Amniotic epithelial cell (primary cell): ENCODE results near the gene CDH13.
A peak's percentile ranks its signal among the peaks of the same experiment; 100 is the strongest.

Experiments used
- DNase-seq: peaks from one replicate; pipeline ENCODE4 v3.0.0-alpha.2; 2010; ENCODE audit warnings: low read depth

The CDH13 gene

DNA sequence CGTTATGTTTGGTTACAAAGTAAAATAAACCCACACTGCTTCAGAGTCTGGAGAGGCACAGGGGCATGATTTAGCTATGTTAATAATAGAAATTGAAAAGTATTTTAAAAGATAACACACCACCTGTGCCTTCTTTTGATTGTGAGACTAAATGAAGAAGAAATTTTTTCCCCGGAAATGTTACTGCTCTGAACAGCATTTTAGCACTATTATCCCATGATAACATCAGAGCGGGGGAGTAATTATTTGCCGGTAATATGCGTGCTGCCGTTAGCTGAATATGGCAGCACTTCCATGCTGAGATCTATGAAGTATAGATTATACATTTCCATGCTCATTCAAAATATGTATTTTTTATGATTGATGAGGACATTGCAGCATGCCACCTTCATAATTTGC lies 680.8 kb downstream of the CDH13 start:
- DNase-seq, result no peak

DNA sequence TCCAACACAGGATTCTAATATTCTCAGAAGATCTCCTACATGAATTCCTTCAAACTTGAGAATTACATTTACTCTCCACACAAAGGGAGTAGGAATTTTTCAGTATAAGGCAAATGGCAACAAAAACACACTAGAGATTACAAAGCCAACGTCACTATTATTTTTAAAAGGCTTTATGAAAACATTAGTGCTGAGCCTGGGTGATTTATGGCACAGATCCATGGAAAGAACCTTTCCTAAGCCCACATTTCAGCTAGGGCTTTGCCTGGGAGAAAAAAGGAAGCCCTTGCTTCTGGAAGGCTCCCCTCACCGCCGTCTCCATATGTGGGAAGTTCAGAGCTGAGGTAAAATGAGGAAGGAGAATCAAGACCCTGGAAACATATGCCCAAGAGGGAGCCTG lies 681.6 kb downstream of the CDH13 start:
- DNase-seq, result no peak

DNA sequence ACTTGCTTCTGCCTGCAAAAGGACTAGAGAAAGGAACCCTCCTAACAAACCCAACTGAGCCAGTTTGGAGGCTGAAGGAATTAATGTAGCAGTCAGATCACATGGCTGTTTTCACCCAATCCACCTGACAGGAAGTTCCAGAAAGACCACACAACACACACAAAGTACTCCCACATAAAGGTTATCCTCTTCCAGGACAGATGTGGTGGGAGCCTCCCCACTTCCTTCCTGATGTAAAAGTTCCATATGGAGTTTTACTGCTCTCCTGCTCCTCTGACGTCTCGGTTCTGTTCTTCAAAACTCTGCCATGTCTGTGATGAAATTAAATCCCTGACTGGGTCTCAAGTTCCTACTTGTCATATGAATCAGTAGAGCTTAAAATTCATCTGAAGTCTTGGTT lies 684.0 kb downstream of the CDH13 start:
- no peak for DNase-seq

DNA sequence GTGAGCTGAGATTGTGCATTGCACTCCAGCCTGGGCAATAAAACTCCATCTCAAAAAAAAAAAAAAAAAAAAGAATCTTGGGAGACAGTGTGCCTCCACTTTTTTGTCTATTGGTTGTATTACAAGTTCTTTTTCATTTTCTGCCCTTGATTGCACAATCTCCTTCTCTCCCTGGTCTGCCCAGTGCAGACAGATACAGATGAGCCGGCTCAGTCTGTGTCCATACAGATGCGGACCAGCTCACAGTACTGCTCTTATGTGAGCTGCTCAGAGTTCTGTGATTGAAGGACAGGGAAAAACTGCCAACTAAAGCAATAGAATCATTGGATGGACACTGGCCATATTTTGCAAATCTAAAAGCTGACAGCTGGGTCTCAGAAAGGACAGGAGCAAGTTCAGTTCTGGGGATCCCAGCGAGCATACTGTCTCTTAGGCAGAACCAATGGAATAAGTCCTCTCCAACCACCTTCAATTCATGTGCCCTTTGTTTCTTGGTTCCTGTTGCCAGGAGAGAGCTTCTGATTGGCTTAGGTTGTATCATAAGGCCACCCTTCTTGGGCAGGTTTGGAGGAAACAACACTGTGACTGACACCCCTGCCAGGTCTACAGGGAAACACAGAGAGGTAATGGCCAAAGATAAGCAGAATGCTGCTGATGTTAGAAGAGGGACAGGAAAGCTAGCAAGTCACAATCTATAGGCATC lies 685.4 kb downstream of the CDH13 start:
- DNase-seq, result peak; percentile 13

DNA sequence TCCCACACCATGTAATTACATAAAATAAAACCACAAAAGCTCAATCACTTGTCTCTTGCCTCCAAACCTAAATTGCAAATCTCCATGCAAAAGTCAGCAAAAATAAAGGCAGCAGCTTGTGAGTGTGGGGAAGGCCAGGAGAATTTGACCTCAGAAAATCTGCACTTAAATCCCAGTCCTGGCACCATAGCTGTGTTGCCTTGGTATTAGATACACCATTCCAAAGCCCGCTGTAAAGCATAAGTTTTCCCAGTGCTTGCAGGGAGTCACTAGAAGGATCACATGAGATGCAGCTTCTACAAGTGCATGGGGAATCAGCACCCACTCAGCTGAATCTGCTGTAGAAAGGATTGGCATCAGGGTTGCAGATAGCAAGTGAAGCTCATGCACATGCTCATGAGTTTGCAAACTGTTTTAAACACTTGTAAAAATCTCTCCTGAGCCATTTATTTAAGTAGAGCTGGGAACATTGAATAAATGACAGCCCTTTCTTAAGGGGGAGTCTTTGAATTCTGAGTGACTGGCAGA lies 686.0 kb downstream of the CDH13 start:
- DNase-seq, result no peak

DNA sequence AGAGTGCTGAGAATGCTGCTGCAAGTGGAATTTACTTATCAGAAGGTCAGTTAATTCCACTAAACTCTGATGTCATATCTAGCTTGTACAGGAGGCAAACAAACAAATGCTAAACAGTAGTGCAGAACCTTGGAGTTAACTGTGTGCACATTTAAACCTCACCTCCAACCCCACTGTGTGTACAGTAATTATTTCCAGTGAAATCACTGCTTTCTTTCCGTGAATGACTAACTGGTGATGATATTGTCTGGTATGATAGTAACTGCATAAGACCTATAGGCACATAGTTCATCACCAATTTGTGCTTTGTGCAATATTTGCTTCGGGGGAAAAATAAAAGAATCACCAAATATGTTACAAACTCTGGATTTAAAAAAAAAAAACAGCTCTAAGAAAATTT lies 688.5 kb downstream of the CDH13 start:
- DNase-seq, result peak; percentile 7

DNA sequence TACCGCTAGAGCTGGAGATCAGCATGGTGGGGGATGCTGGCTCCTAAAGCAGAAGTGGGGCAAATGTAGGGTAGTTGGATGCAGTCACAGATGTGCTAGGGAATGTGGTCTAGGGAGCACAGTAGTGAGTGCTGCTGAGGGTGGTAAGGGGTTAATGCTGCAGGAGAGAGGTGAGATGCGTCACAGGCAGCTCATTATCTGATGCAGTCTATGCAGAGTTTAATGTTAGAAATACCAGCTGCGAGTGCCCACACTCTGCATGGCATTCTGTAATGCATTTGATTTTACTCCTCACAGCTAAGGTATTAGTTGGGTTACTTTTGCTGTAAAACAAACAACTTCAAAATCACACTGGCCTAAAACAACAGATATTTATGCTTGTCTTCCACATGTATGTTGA lies 689.7 kb downstream of the CDH13 start:
- DNase-seq, result no peak

DNA sequence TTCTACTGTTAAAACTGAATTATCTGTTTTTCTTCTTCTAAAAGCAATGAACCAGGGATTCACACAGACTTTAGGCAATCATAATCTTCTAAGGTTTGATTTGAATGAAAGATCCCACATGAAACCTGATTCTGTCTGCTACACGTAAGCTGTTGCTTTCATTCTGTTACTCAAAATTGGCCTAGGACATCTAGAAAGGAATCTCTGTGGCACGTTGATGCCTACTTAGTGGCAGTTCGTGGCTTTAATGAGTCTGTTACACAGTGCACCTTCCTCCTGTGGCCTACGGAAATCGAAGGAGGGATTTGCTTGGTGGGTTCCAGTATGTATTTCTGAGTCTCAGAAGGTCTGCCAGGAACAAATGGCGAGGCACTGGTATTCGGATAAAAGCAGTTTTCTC lies 691.6 kb downstream of the CDH13 start:
- no peak for DNase-seq

DNA sequence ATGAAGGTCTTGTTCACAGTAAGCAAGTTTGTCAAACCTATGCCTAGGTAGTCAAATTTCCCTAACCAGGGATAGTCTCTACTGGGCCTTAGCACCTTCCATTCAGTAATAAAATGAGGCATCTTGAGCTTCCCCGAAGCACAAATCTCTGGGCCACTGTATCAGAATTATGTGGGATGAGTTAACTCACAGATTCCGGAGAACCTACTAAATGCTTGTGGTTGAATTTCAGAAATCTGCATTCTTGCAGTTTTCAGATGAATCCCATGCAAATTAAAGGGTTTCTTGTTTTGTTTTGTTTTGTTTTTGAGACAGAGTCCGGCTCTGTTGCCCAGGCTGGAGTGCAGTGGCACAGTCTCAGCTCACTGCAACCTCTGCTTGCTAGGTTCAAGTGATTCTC lies 702.2 kb downstream of the CDH13 start:
- no peak for DNase-seq

DNA sequence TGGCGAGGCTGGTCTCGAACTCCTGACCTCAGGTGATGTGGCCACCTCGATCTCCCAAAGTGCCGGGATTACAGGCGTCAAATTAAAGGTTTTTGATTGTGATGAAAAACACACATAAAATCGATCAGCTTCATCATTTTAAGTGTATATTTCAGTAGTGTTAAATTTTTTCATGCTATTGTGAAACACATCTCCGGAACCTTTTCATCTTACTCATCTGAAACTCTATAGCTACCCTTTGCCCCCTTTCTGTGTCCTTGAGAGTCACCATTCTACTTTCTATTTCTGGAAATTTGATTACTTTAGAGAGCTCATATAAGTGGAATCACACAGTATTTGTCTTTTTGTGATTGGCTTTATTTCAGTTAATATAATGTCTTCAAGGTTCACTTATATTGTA lies 702.7 kb downstream of the CDH13 start:
- no peak for DNase-seq

DNA sequence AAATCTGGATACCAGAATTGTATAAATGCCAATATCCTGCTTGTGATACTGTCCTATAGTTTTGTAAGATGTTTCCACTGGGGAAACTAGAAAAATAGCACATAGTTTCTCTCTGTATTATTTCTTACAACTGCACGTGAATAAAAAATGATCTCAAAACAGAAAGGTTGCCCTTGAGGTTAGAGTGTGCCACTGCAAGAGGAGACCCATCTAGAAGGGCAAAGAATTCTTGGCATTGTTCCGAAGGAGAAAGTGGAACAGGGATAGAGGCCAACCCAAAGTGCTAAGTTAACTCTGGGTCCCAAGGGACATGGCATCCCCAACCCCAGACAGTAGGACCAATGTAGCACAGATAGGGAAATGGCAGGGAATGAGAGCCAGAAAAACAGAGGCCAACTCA lies 703.5 kb downstream of the CDH13 start:
- no peak for DNase-seq

DNA sequence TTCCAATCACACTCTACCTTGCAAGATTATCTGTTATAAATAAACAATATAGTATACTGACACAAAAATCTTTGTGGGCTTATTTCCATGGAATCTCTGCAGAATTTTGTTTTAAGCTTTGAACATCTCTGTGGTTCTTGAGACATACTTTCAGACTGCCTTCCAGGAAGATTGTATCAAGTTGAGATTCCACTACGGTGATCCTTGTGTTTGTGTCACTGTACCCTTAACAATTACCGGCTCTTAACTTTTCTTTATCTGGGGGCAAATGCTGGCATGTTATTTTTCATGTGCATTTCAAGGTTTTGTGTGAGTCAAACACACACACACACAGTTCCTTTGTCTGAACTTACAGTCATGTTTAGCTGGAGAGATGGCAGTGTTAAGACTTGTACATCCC lies 708.3 kb downstream of the CDH13 start:
- no peak for DNase-seq

DNA sequence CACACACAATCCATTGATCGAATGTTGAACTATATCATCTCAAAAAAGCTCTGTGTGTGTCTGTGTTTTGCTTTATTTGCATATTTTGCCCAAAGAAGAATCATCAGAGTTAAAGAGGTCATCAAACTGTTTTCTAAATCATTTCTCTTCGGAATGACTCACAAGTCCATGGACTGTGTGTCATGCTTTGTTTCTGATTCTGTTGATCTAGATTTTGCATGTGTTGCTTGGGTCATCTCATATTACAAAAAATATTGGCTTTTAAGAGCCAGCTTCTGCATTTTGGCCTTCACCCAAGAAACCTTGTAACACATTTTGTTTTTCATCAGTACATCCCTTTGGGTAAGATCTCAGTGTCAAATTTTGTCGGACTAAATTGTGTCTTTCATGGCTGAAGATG lies 709.8 kb downstream of the CDH13 start:
- DNase-seq, result peak; percentile 38

DNA sequence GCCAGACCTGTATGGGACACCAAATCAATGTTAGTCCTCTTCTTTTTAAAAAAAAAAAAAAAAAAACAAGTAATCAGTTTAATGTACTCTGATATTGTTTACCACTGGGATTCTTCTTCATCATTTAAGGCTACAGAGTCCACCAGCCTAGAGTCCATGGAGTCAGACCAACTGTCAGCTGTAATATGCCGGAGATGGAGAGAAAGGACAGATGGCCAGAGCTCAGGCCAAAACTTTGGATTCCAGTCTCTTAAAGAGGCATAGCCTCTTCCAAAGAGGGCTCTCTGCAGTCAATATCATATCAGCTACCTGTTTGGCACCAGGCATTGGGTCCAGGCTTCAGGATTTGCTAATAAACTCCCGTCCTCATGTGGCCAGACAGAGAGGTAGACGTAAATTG lies 711.4 kb downstream of the CDH13 start:
- DNase-seq, result no peak

DNA sequence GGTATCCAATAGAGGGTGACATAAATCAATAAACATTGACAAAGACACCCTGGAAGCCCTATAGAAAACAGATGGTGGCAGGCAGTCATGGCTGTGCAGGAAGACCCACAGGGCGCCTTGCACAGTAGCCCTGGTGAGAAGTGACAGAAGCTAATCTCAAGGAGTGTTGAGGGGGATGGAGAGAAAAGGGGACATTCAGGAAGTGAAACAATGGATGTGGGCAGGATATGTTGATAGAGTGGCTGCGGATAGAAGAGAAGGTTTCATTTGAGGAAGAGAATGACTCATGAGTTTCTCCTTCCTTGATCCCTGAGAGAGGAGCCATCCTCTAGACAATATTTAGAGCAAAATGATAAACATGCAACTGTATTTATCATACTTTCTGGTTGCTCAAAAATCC lies 712.2 kb downstream of the CDH13 start:
- no peak for DNase-seq

DNA sequence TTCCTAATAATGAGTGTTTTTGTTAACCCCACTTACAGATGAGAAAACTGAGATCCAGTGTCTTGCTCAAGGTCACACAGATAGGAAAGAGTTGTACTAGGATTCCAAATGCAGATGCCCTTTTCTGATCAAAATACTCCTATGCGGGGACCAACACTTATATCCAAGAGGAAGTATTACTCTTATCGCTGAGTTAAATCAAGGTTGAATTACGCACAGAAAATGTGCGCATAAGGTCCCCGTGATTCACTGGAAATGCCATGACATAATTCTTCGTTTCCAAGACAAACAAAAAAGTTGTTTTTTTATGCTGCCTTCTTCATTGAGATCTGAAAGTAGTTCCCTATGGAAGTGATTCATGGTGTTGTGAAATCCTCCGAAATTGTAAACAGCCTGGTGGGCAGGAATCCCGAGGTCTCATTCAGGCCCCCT lies 717.2 kb downstream of the CDH13 start:
- peak; percentile 71 for DNase-seq

DNA sequence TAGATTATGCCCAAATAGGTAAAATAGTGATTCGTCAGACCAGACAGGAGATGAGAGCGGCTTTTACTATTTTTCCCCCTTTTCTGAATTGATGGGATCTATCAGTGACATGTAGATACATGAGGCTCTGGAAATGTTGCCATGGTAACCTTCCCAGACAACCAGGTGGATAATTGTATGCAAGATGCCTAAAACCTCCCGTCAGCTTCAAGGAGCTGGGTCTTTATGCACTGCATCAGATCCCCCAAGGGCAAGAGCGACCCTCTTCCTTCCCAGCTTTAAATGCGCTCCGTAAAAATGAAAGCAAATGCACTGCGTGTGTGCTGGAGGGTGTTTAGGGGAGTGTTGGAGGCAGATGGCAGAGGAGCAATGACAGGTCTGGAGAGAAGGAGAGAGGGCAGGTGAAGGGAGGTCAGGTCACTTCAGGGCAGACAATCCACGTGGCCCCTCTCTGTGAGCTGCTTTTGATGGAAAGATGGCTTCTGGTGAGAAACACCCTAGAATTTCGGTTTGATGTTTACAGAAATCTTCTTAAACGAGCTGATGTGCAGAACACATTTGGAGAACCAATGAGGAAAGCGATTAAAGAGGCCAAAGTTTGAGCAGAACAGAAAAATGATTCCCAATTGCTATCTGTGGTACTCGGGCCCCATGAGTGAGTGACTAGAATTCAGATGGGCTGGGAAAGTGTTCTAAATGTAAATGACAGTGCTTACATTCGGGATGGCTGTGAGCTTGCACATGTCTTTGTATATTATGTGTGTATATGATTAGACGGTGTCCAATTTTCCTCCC lies 719.3 kb downstream of the CDH13 start:
- DNase-seq, result no peak

DNA sequence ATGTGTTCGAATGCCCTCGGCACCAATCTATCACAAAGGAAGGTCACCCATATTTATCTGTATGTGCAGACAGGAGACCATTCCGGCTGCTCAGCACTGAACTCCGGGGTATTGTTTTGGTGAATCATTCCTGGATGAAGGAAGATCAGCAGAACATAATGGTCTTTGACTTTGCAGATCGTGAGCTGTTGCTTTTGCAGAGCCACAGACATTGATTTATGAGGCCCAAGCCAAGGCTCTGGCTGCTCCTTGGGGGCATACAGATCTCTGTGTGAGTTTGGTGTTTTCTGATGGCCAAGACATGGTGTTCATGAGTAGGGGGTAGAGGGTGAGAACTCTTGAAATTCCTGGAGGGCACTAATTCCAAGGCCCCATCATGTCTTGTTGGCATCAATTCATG lies 722.2 kb downstream of the CDH13 start:
- DNase-seq, result no peak

DNA sequence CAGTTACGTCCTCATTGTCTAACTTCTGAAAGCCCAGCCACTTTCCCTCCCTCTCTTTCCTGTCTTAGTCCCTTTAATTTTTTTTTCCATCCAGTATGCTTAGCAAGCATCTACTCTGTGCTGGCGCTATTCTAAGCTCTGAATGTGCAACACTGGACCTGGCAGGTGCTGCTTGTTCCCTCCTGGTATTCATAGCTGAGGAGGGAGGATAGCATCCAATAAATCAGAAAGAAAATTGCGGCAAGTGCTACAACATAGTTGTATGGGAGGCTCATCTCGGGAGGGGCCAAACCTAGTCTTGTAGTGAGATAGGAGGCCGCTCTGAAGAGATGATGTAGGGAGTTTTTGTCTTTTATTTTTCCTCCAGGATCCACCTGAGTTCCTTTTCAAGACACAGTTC lies 723.7 kb downstream of the CDH13 start:
- no peak for DNase-seq

DNA sequence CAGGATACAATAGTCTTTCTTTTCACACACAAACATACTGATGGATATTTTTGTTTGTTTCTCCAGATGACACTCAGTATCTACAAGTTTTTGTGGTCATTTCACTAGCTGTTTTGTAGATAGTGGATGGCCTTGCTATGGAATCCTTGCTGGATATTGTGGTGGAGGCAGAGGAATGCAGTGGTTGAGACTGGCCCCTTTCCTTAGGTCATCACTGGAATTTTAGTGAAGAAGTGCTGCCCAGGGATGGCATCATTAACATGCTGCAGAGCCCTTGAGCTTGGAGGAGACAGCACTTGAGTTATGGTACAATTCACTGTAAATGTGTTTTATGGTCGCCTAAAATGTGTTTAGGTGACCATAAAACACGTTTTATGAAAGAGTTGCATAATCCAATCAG lies 725.1 kb downstream of the CDH13 start:
- peak; percentile 49 for DNase-seq

DNA sequence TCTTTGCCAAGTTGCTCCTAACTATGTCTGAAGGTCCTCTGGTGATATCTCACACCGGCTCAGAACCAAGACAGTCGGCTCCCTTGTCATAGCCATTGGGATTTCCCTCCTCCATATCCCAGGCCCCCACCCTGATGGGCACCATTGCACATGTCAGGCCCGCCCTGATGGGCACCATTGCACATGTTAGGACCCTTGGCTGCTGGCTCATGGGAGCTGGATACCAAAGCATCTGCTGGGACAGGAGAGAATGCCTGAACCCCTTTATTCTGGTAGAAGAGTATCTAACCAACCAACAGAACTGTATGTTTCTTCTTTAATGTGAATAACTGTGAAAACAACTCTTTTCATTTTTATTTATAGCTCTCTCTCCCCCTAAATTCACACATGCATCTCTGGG lies 726.5 kb downstream of the CDH13 start:
- no peak for DNase-seq

DNA sequence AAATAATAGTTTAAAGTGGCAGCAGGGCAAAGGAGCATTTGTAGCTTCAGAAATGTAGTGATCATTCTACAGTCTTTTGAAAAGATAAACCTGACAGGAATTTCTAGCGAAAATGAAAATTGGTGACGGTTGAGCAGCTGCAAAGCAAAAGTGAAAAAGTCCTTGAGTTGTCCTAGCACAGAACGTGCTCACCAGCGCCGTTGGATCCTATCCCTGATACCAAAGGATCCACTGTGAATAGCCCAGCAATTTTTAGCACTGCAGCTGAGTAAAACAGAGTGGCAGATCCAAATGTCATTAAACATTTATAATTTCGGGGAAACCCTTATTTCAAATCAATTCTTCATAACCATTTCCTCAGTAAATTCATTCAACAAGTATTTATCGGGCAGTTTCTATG lies 727.2 kb downstream of the CDH13 start:
- DNase-seq, result no peak

DNA sequence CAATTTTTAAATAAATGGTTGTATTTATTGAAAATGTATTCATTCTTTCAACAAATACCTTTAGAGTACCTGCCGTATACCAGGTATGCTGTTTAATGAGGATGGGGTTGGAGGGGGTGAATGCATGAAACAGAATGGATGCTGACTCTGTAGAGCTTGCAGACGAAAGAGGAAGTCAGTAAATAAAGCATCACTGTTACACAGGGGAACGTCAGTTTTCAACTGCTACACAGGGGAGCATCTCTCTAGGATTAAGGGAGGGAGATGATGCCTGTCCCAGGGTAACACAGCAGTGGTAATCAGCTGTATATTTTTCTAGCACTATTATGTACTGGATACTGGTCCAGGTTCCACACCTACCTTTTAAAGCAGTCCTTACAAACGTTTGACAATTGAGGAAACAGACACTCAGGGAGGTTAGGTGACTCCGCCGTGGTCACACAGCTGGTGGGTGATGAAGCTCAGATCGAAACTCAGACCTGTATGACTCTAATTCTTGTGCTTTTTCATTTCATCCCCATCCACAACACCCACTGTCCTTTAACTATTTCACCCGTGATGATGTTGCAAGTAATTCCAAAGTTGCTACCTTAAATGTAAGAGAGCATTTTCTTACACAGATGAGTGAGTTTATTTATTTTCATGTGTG lies 728.9 kb downstream of the CDH13 start:
- DNase-seq, result no peak
